HEK293 (cell line): ENCODE data around the gene ULBP2.

Source experiments
- CTCF ChIA-PET: fragments of 350-600 bp; formaldehyde crosslinking; extraction: SDS; loops from one replicate; lab custom pipeline; 2021; ENCODE audit warnings: antibody characterized with exemption; lab: Yijun Ruan, JAX
- POLR2A ChIA-PET: fragments of 300-600 bp; formaldehyde crosslinking; extraction: SDS; loops from one replicate; lab custom pipeline; 2020; ENCODE audit warnings: antibody characterized with exemption, inconsistent platforms; lab: Yijun Ruan, JAX
- H3K27ac ChIP-seq: fragments of 200-500 bp; sonication (Bioruptor generic); 2 replicates; pipeline ENCODE4 v1.5.1; 2014; ENCODE audit warnings: low read depth, low read length, control low read depth, inconsistent platforms; ENCODE audit errors: extremely low read depth
- H3K36me3 ChIP-seq, 2 experiments: fragments of 200-500 bp in 1 of 2; sonication (Bioruptor generic) in 1 of 2; 1 replicate in 1 of 2; 2 replicates in 1 of 2; pipeline ENCODE4 v1.5.1; 2014 to 2017; ENCODE audit warnings: inconsistent platforms in 2 of 2, low read length in 2 of 2; ENCODE audit not compliant: control insufficient read depth in 2 of 2, insufficient read depth in 1 of 2
- H3K4me1 ChIP-seq: fragments of 200-500 bp; sonication (Bioruptor generic); 2 replicates; pipeline ENCODE4 v1.5.1; 2014; ENCODE audit warnings: mild to moderate bottlenecking, low read length, inconsistent platforms; ENCODE audit not compliant: control insufficient read depth, insufficient read depth
- H3K4me3 ChIP-seq: 2 replicates; pipeline ENCODE4 v1.5.1; 2011; ENCODE audit warnings: low read depth, mild to moderate bottlenecking, control low read depth, low read length, moderate library complexity
- H3K9me3 ChIP-seq: fragments of 200-500 bp; sonication (Bioruptor generic); 2 replicates; pipeline ENCODE4 v1.5.1; 2014; ENCODE audit warnings: low read depth, low read length, inconsistent platforms; ENCODE audit not compliant: control insufficient read depth, insufficient read depth
- HOXA7 ChIP-seq: sonication (generic); formaldehyde crosslinking; IDR thresholded peaks from 2 replicates; pipeline ENCODE4 v1.8.1; 2022; ENCODE audit warnings: missing genetic modification reagents, borderline replicate concordance
- SETDB1 ChIP-seq: IDR thresholded peaks from one replicate; pipeline ENCODE4 v1.6.1; 2017; ENCODE audit warnings: mild to moderate bottlenecking, low read length, moderate library complexity, mixed read lengths; ENCODE audit not compliant: insufficient read length
- YY2 ChIP-seq: fragments of 450-650 bp; formaldehyde crosslinking; IDR thresholded peaks from 2 replicates; pipeline ENCODE4 v1.5.1; 2016; ENCODE audit warnings: missing biosample characterization, missing genetic modification characterization
- ZFHX2 ChIP-seq: fragments of 450-650 bp; formaldehyde crosslinking; conservative IDR thresholded peaks from 2 replicates; pipeline ENCODE4 v1.5.1; 2016; ENCODE audit warnings: missing biosample characterization, missing genetic modification characterization
- ZFP41 ChIP-seq: fragments of 450-650 bp; formaldehyde crosslinking; IDR thresholded peaks from 2 replicates; pipeline ENCODE4 v1.5.1; 2016; ENCODE audit warnings: missing biosample characterization, missing genetic modification characterization, borderline replicate concordance
- ZIC2 ChIP-seq: fragments of 450-650 bp; formaldehyde crosslinking; IDR thresholded peaks from 2 replicates; pipeline ENCODE4 v1.5.1; 2016; ENCODE audit warnings: missing biosample characterization, missing genetic modification characterization
- ZNF157 ChIP-seq: fragments of 450-650 bp; formaldehyde crosslinking; IDR thresholded peaks from 2 replicates; pipeline ENCODE4 v1.5.1; 2016; ENCODE audit warnings: missing biosample characterization, missing genetic modification characterization
- ZNF184 ChIP-seq: fragments of 450-650 bp; IDR thresholded peaks from 2 replicates; pipeline ENCODE4 v1.5.1; 2018; ENCODE audit warnings: missing biosample characterization, mild to moderate bottlenecking, missing genetic modification characterization
- ZNF248 ChIP-seq: fragments of 450-650 bp; formaldehyde crosslinking; IDR thresholded peaks from 2 replicates; pipeline ENCODE4 v1.5.1; 2017; ENCODE audit warnings: missing biosample characterization, missing genetic modification characterization
- ZNF391 ChIP-seq: fragments of 450-650 bp; formaldehyde crosslinking; IDR thresholded peaks from 2 replicates; pipeline ENCODE4 v1.5.1; 2016; ENCODE audit warnings: low read depth, missing biosample characterization, missing genetic modification characterization, borderline replicate concordance
- ZNF473 ChIP-seq: fragments of 450-650 bp; formaldehyde crosslinking; IDR thresholded peaks from 2 replicates; pipeline ENCODE4 v1.5.1; 2017; ENCODE audit warnings: missing biosample characterization, missing genetic modification characterization
- ZNF501 ChIP-seq: fragments of 450-650 bp; formaldehyde crosslinking; IDR thresholded peaks from 2 replicates; pipeline ENCODE4 v1.5.1; 2016; ENCODE audit warnings: missing biosample characterization, missing genetic modification characterization
- ZNF544 ChIP-seq: fragments of 450-650 bp; formaldehyde crosslinking; IDR thresholded peaks from 2 replicates; pipeline ENCODE4 v1.5.0; 2017; ENCODE audit warnings: missing biosample characterization, missing genetic modification characterization
- ZNF560 ChIP-seq: fragments of 450-650 bp; formaldehyde crosslinking; IDR thresholded peaks from 2 replicates; pipeline ENCODE4 v1.5.1; 2017; ENCODE audit warnings: missing biosample characterization, missing genetic modification characterization, borderline replicate concordance
- ZNF571 ChIP-seq: fragments of 450-650 bp; formaldehyde crosslinking; IDR thresholded peaks from 2 replicates; pipeline ENCODE4 v1.5.0; 2017; ENCODE audit warnings: missing biosample characterization, missing genetic modification characterization
- ZNF610 ChIP-seq: fragments of 450-650 bp; formaldehyde crosslinking; IDR thresholded peaks from 2 replicates; pipeline ENCODE4 v1.5.1; 2016; ENCODE audit warnings: missing biosample characterization, missing genetic modification characterization, borderline replicate concordance
- ZNF670 ChIP-seq: fragments of 450-650 bp; formaldehyde crosslinking; IDR thresholded peaks from 2 replicates; pipeline ENCODE4 v1.5.1; 2016; ENCODE audit warnings: missing biosample characterization, missing genetic modification characterization, low read depth
- ZNF768 ChIP-seq: fragments of 450-650 bp; formaldehyde crosslinking; IDR thresholded peaks from 2 replicates; pipeline ENCODE4 v1.5.1; 2018; ENCODE audit warnings: missing biosample characterization, mild to moderate bottlenecking, missing genetic modification characterization
- ZNF830 ChIP-seq: fragments of 450-650 bp; IDR thresholded peaks from 2 replicates; pipeline ENCODE4 v1.5.0; 2018; ENCODE audit warnings: missing biosample characterization, missing genetic modification characterization, low read depth, mild to moderate bottlenecking, moderate library complexity
- ZXDB ChIP-seq: fragments of 450-650 bp; formaldehyde crosslinking; IDR thresholded peaks from 2 replicates; pipeline ENCODE4 v1.5.1; 2016; ENCODE audit warnings: missing biosample characterization, missing genetic modification characterization
- TF ChIP-seq, protein P1 (sequence below): fragments of 450-650 bp; formaldehyde crosslinking; IDR thresholded peaks from 2 replicates; pipeline ENCODE4 v1.5.1; 2016; ENCODE audit warnings: missing biosample characterization, missing genetic modification characterization
- TF ChIP-seq, protein P2 (sequence below): fragments of 450-650 bp; formaldehyde crosslinking; IDR thresholded peaks from 2 replicates; pipeline ENCODE4 v1.5.1; 2016; ENCODE audit warnings: missing biosample characterization, missing genetic modification characterization
- TF ChIP-seq, protein P3 (sequence below): fragments of 450-650 bp; formaldehyde crosslinking; IDR thresholded peaks from 2 replicates; pipeline ENCODE4; 2016; ENCODE audit warnings: missing biosample characterization, missing genetic modification characterization
- TF ChIP-seq, protein P4 (sequence below): fragments of 450-650 bp; formaldehyde crosslinking; IDR thresholded peaks from 2 replicates; pipeline ENCODE4 v1.5.1; 2017; ENCODE audit warnings: missing biosample characterization, mild to moderate bottlenecking, missing genetic modification characterization, moderate library complexity
- TF ChIP-seq, protein P5 (sequence below): IDR thresholded peaks from 2 replicates; pipeline ENCODE4 v1.6.1; 2011; ENCODE audit warnings: mild to moderate bottlenecking, low read depth, low read length, borderline replicate concordance
- TF ChIP-seq, protein P6 (sequence below): fragments of 450-650 bp; formaldehyde crosslinking; IDR thresholded peaks from 2 replicates; pipeline ENCODE4 v1.5.1; 2016; ENCODE audit warnings: missing biosample characterization, missing genetic modification characterization

Gene ULBP2

DNA sequence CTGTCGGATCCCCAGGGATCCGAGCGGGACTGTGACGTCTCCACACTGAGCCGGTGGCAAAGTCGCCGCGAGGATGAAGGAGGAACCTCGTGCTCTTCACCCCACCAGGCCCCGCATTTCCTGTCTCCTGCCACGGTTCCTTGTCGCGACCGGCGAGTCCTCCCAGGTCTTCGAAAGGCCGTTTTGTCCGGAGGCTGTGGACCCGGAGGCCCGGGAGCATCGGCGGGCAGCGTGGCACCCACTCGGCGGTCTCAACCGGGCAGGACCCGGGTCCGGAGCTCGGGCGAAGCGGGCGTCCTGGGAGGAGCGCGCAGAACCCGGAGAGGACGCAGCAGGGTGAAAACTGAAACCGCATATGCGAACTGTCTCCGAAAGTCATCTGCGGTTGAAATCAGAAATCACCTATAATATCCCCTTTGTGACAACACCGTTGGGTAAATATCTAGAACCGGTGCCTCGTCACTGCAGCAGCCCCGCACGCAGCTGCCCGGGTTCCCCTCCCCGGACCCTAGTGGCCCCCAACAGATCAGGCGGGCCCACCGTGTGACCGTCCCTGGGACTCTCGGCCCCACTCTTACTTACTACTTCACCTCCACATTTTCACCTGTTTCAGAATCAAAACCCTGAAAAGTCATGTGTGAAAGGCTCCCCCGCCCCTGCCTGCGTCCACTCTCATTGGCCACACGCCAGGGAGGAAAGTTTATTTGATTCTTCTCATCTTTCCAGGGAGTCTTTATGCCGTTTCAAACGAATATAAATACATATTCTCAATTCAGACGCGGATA is 3.1 kb upstream of the ULBP2 start:
- H3K4me1 ChIP-seq = no peaks in the 10 kb centered on the region
- ChIA-PET CTCF (no interaction called here), POLR2A (no interaction called here)
- no peaks in the 10 kb centered on the region for H3K9me3 ChIP-seq
- no peaks in the 10 kb centered on the region for H3K36me3 ChIP-seq
- TF ChIP-seq ZNF768 = no peak
- no peak for TF ChIP-seq ZNF391 (tag by site-specific recombination)
- TF ChIP-seq ZFHX2 (tag by site-specific recombination) = no peak
- TF ChIP-seq, protein P1, sequence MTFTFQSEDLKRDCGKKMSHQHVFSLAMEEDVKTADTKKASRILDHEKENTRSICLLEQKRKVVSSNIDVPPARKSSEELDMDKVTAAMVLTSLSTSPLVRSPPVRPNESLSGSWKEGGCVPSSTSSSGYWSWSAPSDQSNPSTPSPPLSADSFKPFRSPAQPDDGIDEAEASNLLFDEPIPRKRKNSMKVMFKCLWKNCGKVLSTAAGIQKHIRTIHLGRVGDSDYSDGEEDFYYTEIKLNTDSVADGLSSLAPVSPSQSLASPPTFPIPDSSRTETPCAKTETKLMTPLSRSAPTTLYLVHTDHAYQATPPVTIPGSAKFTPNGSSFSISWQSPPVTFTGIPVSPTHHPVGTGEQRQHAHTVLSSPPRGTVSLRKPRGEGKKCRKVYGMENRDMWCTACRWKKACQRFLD (tag by site-specific recombination) = no peak
- TF ChIP-seq ZNF248 = no peak
- TF ChIP-seq, protein P2, sequence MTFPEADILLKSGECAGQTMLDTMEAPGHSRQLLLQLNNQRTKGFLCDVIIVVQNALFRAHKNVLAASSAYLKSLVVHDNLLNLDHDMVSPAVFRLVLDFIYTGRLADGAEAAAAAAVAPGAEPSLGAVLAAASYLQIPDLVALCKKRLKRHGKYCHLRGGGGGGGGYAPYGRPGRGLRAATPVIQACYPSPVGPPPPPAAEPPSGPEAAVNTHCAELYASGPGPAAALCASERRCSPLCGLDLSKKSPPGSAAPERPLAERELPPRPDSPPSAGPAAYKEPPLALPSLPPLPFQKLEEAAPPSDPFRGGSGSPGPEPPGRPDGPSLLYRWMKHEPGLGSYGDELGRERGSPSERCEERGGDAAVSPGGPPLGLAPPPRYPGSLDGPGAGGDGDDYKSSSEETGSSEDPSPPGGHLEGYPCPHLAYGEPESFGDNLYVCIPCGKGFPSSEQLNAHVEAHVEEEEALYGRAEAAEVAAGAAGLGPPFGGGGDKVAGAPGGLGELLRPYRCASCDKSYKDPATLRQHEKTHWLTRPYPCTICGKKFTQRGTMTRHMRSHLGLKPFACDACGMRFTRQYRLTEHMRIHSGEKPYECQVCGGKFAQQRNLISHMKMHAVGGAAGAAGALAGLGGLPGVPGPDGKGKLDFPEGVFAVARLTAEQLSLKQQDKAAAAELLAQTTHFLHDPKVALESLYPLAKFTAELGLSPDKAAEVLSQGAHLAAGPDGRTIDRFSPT (tag by site-specific recombination) = no peak
- TF ChIP-seq, protein P3, sequence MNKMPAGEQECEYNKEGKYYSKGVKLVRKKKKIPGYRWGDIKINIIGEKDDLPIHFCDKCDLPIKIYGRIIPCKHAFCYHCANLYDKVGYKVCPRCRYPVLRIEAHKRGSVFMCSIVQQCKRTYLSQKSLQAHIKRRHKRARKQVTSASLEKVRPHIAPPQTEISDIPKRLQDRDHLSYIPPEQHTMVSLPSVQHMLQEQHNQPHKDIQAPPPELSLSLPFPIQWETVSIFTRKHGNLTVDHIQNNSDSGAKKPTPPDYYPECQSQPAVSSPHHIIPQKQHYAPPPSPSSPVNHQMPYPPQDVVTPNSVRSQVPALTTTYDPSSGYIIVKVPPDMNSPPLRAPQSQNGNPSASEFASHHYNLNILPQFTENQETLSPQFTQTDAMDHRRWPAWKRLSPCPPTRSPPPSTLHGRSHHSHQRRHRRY = no peak
- TF ChIP-seq ZNF473 = no peak
- no peak for TF ChIP-seq ZNF830
- TF ChIP-seq, protein P4, sequence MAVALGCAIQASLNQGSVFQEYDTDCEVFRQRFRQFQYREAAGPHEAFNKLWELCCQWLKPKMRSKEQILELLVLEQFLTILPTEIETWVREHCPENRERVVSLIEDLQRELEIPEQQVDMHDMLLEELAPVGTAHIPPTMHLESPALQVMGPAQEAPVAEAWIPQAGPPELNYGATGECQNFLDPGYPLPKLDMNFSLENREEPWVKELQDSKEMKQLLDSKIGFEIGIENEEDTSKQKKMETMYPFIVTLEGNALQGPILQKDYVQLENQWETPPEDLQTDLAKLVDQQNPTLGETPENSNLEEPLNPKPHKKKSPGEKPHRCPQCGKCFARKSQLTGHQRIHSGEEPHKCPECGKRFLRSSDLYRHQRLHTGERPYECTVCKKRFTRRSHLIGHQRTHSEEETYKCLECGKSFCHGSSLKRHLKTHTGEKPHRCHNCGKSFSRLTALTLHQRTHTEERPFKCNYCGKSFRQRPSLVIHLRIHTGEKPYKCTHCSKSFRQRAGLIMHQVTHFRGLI (tag by site-specific recombination) = no peak
- no peak for TF ChIP-seq ZIC2 (tag by site-specific recombination)
- no peak for TF ChIP-seq ZFP41 (tag by site-specific recombination)
- TF ChIP-seq, protein P5, sequence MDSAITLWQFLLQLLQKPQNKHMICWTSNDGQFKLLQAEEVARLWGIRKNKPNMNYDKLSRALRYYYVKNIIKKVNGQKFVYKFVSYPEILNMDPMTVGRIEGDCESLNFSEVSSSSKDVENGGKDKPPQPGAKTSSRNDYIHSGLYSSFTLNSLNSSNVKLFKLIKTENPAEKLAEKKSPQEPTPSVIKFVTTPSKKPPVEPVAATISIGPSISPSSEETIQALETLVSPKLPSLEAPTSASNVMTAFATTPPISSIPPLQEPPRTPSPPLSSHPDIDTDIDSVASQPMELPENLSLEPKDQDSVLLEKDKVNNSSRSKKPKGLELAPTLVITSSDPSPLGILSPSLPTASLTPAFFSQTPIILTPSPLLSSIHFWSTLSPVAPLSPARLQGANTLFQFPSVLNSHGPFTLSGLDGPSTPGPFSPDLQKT = no peak
- no peak for TF ChIP-seq ZNF501
- TF ChIP-seq ZNF670 (tag by site-specific recombination) = no peak
- H3K4me3 ChIP-seq = no peak overlapping the region
- H3K27ac ChIP-seq = no peak overlapping the region

DNA sequence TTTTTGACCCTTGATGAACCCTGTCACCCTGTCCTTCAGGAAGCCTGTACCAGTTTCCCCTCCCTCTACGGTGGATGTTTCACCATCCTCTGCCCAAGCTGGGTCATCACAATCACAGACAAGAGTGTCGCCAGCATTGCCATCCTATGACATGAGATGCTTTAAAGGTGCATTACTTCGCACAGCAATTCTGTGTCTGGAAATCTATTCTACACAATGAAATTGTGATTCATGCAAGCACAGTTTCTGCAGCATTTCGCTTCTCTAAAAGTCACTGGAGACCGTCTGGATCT is 2.5 kb upstream of the ULBP2 start:
- H3K9me3 ChIP-seq = no peaks in the 10 kb centered on the region
- CTCF ChIA-PET = interaction anchor here (0.6 kb wide), 1 partner anchor 879 kb away, joined by 6 read pairs; no protein-coding TSS in a partner anchor
- H3K36me3 ChIP-seq = no peaks in the 10 kb centered on the region
- H3K27ac ChIP-seq = no peak overlapping the region
- no peak overlapping the region for H3K4me3 ChIP-seq
- POLR2A ChIA-PET = no interaction called here
- no peaks in the 10 kb centered on the region for H3K4me1 ChIP-seq
- TF ChIP-seq, protein P1 (tag by site-specific recombination) = no peak
- no peak for TF ChIP-seq ZNF184 (tag by site-specific recombination)
- TF ChIP-seq ZNF571 (tag by site-specific recombination) = no peak
- no peak for TF ChIP-seq ZXDB (tag by site-specific recombination)
- no peak for TF ChIP-seq ZNF560 (tag by site-specific recombination)
- TF ChIP-seq, protein P3 = no peak
- no peak for TF ChIP-seq HOXA7 (CRISPR knock-in tag)
- no peak for TF ChIP-seq SETDB1
- TF ChIP-seq ZNF544 = no peak
- TF ChIP-seq, protein P6, sequence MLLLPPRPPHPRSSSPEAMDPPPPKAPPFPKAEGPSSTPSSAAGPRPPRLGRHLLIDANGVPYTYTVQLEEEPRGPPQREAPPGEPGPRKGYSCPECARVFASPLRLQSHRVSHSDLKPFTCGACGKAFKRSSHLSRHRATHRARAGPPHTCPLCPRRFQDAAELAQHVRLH = no peak
- TF ChIP-seq YY2 (tag by site-specific recombination) = no peak
- TF ChIP-seq ZNF157 (tag by site-specific recombination) = no peak
- TF ChIP-seq ZNF610 (tag by site-specific recombination) = no peak
